Osteocyte (in vitro differentiated cells): ENCODE results near the gene OR2AG2. TPM values are rescaled to one million over a fixed set of nuclear protein-coding genes. Genes with fewer than 3 reads are reported as not detected.
A peak's percentile ranks its signal among the peaks of the same experiment; 100 is the strongest.

ENCODE experiments used
- DNase-seq: peaks from one replicate; pipeline ENCODE4 v3.0.0; 2021; ENCODE audit warnings: mixed read lengths; ENCODE audit not compliant: unreplicated experiment; ENCODE audit errors: extremely low spot score
- H3K27ac Mint-ChIP-seq: one replicate; pipeline ENCODE4 v1.8.0; 2021; ENCODE audit warnings: mild to moderate bottlenecking, mixed read lengths; ENCODE audit not compliant: unreplicated experiment
- H3K27me3 Mint-ChIP-seq: one replicate; pipeline ENCODE4 v1.8.0; 2021; ENCODE audit warnings: mixed read lengths; ENCODE audit not compliant: unreplicated experiment
- H3K36me3 Mint-ChIP-seq: one replicate; pipeline ENCODE4 v1.8.0; 2021; ENCODE audit warnings: mixed read lengths; ENCODE audit not compliant: unreplicated experiment
- H3K4me1 Mint-ChIP-seq: one replicate; pipeline ENCODE4 v1.8.0; 2021; ENCODE audit warnings: mixed read lengths; ENCODE audit not compliant: unreplicated experiment
- H3K4me3 Mint-ChIP-seq: one replicate; pipeline ENCODE4 v1.8.0; 2021; ENCODE audit warnings: mild to moderate bottlenecking, moderate library complexity, mixed read lengths; ENCODE audit not compliant: unreplicated experiment
- H3K9me3 Mint-ChIP-seq: one replicate; pipeline ENCODE4 v1.8.0; 2021; ENCODE audit warnings: mixed read lengths; ENCODE audit not compliant: unreplicated experiment
- CTCF ChIP-seq: fragments of 200-600 bp; sonication (generic); IDR thresholded peaks from 2 replicates; pipeline ENCODE4 v1.5.0; 2021; ENCODE audit warnings: antibody characterized with exemption, mild to moderate bottlenecking, moderate library complexity
- total RNA-seq: library from RNA; stranded (reverse); gene quantifications from 2 replicates; pipeline ENCODE4 v1.2.1, GENCODE V29; 2021

The OR2AG2 gene
- total RNA-seq, 1 donor from 2014 or later = not detected

GRCh38 chr11:6755303-6755952 lies 16.3 kb downstream of the OR2AG2 start:
- H3K4me3 Mint-ChIP-seq = no peak overlapping the region
- DNase-seq = no peak

GRCh38 chr11:6747097-6747668 lies 24.6 kb downstream of the OR2AG2 start:
- H3K27me3 Mint-ChIP-seq = peaks cover 39% of the 10 kb centered on the region
- H3K36me3 Mint-ChIP-seq = no peaks in the 10 kb centered on the region
- H3K9me3 Mint-ChIP-seq = no peaks in the 10 kb centered on the region
- TF ChIP-seq CTCF = no peak
- H3K27ac Mint-ChIP-seq = no peak overlapping the region
- no peak for DNase-seq
- no peaks in the 10 kb centered on the region for H3K4me1 Mint-ChIP-seq
- no peak overlapping the region for H3K4me3 Mint-ChIP-seq

More at GRCh38 chr11:6755303-6755952, 16.3 kb downstream of the OR2AG2 start:
- Mint-ChIP-seq H3K27ac (no peak overlapping the region), H3K27me3 (peaks cover 4% of the 10 kb centered on the region), H3K4me1 (no peaks in the 10 kb centered on the region), H3K9me3 (no peaks in the 10 kb centered on the region), H3K36me3 (no peaks in the 10 kb centered on the region)
- peak; percentile 83 for TF ChIP-seq CTCF

GRCh38 chr11:6746626-6747025 lies 25.1 kb downstream of the OR2AG2 start:
- TF ChIP-seq CTCF = no peak
- peaks cover 39% of the 10 kb centered on the region for H3K27me3 Mint-ChIP-seq
- no peaks in the 10 kb centered on the region for H3K9me3 Mint-ChIP-seq
- no peaks in the 10 kb centered on the region for H3K4me1 Mint-ChIP-seq
- no peaks in the 10 kb centered on the region for H3K36me3 Mint-ChIP-seq
- H3K27ac Mint-ChIP-seq = no peak overlapping the region
- no peak overlapping the region for H3K4me3 Mint-ChIP-seq
- no peak for DNase-seq

GRCh38 chr11:6746086-6746618 lies 25.6 kb downstream of the OR2AG2 start:
- DNase-seq = no peak
- H3K4me3 Mint-ChIP-seq = no peak overlapping the region
- H3K27me3 Mint-ChIP-seq = peaks cover 39% of the 10 kb centered on the region
- no peak overlapping the region for H3K27ac Mint-ChIP-seq
- no peaks in the 10 kb centered on the region for H3K36me3 Mint-ChIP-seq
- no peaks in the 10 kb centered on the region for H3K9me3 Mint-ChIP-seq
- TF ChIP-seq CTCF = no peak
- H3K4me1 Mint-ChIP-seq = no peaks in the 10 kb centered on the region

GRCh38 chr11:6745465-6746015 lies 26.2 kb downstream of the OR2AG2 start:
- Mint-ChIP-seq H3K36me3 (no peaks in the 10 kb centered on the region), H3K4me1 (no peaks in the 10 kb centered on the region), H3K27me3 (peaks cover 39% of the 10 kb centered on the region), H3K9me3 (no peaks in the 10 kb centered on the region), H3K4me3 (no peak overlapping the region), H3K27ac (no peak overlapping the region)
- TF ChIP-seq CTCF = no peak
- no peak for DNase-seq
